Calu3 (cell line): ENCODE measurements around the gene MST1. TPM values are rescaled to one million over a fixed set of nuclear protein-coding genes. Genes with fewer than 3 reads are reported as not detected.

Experiments
- BruUV-seq: library from RNA; stranded (reverse); fragments of 400-500 nt; replicated peaks from 2 replicates; lab custom pipeline; 2021; lab: Mats Ljungman, UMichigan
- CTCF ChIA-PET: fragments of 300-600 bp; sonication (Branson Sonifier 250); formaldehyde crosslinking; loops from one replicate; lab custom pipeline; 2022; ENCODE audit warnings: antibody characterized with exemption; lab: Charles Lee
- DNase-seq: peaks from one replicate; pipeline ENCODE4 v3.0.0; 2022
- H3K27ac Mint-ChIP-seq: one replicate; pipeline ENCODE4 v1.8.0; 2022; ENCODE audit warnings: mixed read lengths; ENCODE audit not compliant: unreplicated experiment
- H3K27me3 Mint-ChIP-seq: one replicate; pipeline ENCODE4 v1.8.0; 2022; ENCODE audit warnings: mixed read lengths; ENCODE audit not compliant: unreplicated experiment
- H3K36me3 Mint-ChIP-seq: one replicate; pipeline ENCODE4 v1.8.0; 2022; ENCODE audit warnings: mild to moderate bottlenecking, moderate library complexity, mixed read lengths; ENCODE audit not compliant: insufficient read depth, unreplicated experiment
- H3K4me1 Mint-ChIP-seq: one replicate; pipeline ENCODE4 v1.8.0; 2022; ENCODE audit warnings: mild to moderate bottlenecking, low read depth, mixed read lengths; ENCODE audit not compliant: unreplicated experiment
- H3K4me3 Mint-ChIP-seq: one replicate; pipeline ENCODE4 v1.8.0; 2022; ENCODE audit warnings: mild to moderate bottlenecking, low read depth, moderate library complexity, mixed read lengths; ENCODE audit not compliant: unreplicated experiment
- H3K9me3 Mint-ChIP-seq: one replicate; pipeline ENCODE4 v1.8.0; 2022; ENCODE audit warnings: low read depth, mixed read lengths; ENCODE audit not compliant: unreplicated experiment
- intact Hi-C: fragments of 100-400 bp; cut with micrococcal nuclease; formaldehyde crosslinking; loops from one replicate; pipeline ENCODE4 v1.10.0; 2022; ENCODE audit not compliant: unreplicated experiment
- total RNA-seq: library from RNA; stranded (reverse); gene quantifications from 2 replicates; pipeline ENCODE4 v1.2.3, GENCODE V29; 2022
- TF ChIP-seq, protein P1 (sequence below): fragments of 200-600 bp; IDR thresholded peaks from one replicate; pipeline ENCODE4 v1.8.0; 2022; ENCODE audit warnings: antibody characterized with exemption; ENCODE audit not compliant: unreplicated experiment

The MST1 gene
- total RNA-seq, 1 experiment from 2014 or later: 8.0 TPM

DNA sequence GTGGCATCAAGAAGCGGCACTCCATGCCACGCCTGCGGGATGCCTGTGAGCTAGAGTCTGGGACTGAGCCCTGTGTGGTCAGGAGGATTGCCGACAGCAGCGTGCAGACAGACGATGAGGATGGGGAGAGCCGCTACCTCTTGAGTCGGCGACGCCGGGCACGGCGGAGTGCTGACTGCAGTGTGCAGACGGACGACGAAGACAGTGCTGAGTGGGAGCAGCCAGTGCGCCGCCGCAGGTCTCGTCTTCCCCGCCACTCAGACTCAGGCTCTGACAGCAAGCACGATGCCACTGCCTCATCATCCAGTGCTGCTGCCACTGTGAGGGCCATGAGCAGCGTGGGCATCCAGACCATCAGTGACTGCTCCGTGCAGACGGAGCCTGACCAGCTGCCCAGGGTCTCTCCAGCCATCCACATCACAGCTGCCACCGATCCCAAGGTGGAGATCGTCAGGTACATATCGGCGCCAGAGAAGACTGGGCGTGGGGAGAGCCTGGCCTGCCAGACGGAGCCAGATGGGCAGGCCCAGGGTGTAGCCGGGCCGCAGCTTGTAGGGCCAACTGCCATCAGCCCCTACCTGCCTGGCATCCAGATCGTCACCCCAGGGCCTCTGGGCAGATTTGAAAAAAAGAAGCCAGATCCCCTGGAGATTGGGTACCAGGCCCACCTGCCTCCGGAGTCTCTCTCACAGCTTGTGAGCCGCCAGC is 31.9 kb downstream of the MST1 start:
- no peaks in the 10 kb centered on the region for H3K9me3 Mint-ChIP-seq
- H3K36me3 Mint-ChIP-seq: peaks cover 10% of the 10 kb centered on the region
- H3K27me3 Mint-ChIP-seq: peaks cover 27% of the 10 kb centered on the region
- CTCF ChIA-PET: no interaction called here
- intact Hi-C loops: no loop called here
- H3K4me1 Mint-ChIP-seq: no peaks in the 10 kb centered on the region
- DNase-seq: no peak
- no peak overlapping the region for H3K4me3 Mint-ChIP-seq
- H3K27ac Mint-ChIP-seq: no peak overlapping the region
- TF ChIP-seq, protein P1, sequence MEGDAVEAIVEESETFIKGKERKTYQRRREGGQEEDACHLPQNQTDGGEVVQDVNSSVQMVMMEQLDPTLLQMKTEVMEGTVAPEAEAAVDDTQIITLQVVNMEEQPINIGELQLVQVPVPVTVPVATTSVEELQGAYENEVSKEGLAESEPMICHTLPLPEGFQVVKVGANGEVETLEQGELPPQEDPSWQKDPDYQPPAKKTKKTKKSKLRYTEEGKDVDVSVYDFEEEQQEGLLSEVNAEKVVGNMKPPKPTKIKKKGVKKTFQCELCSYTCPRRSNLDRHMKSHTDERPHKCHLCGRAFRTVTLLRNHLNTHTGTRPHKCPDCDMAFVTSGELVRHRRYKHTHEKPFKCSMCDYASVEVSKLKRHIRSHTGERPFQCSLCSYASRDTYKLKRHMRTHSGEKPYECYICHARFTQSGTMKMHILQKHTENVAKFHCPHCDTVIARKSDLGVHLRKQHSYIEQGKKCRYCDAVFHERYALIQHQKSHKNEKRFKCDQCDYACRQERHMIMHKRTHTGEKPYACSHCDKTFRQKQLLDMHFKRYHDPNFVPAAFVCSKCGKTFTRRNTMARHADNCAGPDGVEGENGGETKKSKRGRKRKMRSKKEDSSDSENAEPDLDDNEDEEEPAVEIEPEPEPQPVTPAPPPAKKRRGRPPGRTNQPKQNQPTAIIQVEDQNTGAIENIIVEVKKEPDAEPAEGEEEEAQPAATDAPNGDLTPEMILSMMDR: no peak
- BruUV-seq: no TSS peak

DNA sequence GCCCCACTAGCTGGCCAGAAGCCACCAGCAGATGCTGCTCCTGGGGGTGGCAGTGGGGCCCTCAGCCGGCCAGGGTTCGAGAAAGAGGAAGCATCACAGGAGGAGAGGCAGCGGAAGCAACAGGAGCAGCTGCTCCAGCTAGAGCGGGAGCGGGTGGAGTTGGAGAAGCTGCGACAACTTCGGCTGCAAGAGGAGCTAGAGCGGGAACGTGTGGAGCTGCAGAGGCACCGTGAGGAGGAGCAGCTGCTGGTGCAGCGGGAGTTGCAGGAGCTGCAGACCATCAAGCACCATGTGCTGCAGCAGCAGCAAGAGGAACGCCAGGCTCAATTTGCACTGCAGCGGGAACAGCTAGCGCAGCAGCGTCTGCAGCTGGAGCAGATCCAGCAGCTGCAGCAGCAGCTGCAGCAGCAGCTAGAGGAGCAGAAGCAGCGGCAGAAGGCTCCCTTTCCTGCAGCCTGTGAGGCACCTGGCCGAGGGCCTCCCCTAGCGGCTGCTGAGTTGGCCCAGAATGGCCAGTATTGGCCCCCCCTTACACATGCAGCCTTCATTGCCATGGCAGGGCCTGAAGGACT is 32.6 kb downstream of the MST1 start:
- DNase-seq: no peak
- intact Hi-C loops: no loop called here
- Mint-ChIP-seq H3K4me1 (no peaks in the 10 kb centered on the region), H3K9me3 (no peaks in the 10 kb centered on the region), H3K4me3 (no peak overlapping the region), H3K27me3 (peaks cover 27% of the 10 kb centered on the region), H3K36me3 (peaks cover 5% of the 10 kb centered on the region), H3K27ac (no peak overlapping the region)
- BruUV-seq: no TSS peak
- TF ChIP-seq, protein P1: no peak
- CTCF ChIA-PET: no interaction called here

DNA sequence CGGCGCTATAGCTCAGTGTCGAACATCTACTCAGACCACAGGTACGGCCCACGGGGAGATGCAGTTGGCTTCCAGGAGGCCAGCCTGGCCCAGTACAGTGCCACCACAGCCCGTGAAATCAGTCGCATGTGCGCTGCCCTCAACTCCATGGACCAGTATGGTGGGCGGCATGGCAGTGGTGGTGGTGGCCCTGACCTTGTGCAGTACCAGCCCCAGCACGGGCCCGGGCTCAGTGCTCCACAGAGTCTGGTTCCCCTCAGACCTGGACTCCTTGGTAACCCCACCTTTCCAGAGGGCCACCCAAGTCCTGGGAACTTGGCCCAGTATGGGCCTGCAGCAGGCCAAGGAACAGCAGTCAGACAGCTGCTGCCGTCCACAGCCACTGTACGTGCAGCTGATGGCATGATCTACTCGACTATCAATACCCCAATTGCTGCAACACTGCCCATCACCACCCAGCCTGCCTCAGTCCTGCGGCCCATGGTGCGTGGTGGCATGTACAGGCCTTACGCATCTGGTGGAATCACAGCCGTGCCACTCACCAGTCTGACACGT is 33.5 kb downstream of the MST1 start:
- H3K9me3 Mint-ChIP-seq: no peaks in the 10 kb centered on the region
- no peak for DNase-seq
- TF ChIP-seq, protein P1: no peak
- no peak overlapping the region for H3K4me3 Mint-ChIP-seq
- BruUV-seq: no TSS peak
- H3K27ac Mint-ChIP-seq: no peak overlapping the region
- peaks cover 27% of the 10 kb centered on the region for H3K27me3 Mint-ChIP-seq
- no peaks in the 10 kb centered on the region for H3K4me1 Mint-ChIP-seq
- CTCF ChIA-PET: no interaction called here
- intact Hi-C loops: no loop called here
- peaks cover 5% of the 10 kb centered on the region for H3K36me3 Mint-ChIP-seq

DNA sequence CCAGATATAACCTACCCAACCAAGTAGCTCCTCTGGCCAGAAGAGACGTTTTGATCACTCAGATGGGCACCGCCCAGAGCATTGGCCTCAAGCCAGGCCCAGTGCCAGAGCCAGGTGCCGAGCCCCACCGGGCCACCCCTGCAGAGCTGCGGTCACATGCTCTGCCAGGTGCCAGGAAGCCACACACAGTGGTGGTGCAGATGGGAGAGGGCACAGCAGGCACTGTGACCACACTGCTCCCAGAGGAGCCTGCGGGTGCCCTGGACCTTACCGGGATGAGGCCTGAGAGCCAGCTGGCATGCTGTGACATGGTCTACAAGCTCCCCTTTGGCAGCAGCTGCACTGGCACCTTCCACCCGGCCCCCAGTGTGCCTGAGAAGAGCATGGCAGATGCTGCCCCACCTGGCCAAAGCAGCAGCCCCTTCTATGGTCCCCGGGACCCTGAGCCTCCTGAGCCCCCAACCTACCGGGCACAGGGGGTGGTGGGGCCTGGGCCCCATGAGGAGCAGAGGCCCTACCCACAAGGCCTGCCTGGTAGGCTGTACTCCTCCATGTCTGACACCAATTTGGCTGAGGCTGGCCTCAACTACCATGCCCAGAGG is 34.2 kb downstream of the MST1 start:
- no TSS peak for BruUV-seq
- Mint-ChIP-seq H3K9me3 (no peaks in the 10 kb centered on the region), H3K4me1 (no peaks in the 10 kb centered on the region), H3K27ac (no peak overlapping the region), H3K27me3 (peaks cover 27% of the 10 kb centered on the region), H3K36me3 (no peaks in the 10 kb centered on the region), H3K4me3 (no peak overlapping the region)
- intact Hi-C loops: no loop called here
- CTCF ChIA-PET: no interaction called here
- TF ChIP-seq, protein P1: no peak
- no peak for DNase-seq
